BE2C (cell line): ENCODE measurements around the gene NT5E.
"Not testable (repeated sequence)": the region's sequence is repeated elsewhere in the genome, so short reads cannot be mapped to it uniquely, and the experiment has no call there.

ENCODE experiments used
- DNase-seq: peaks from one replicate; pipeline ENCODE4 v3.0.0-alpha.2; 2020
- H3K27me3 ChIP-seq: fragments of 250-450 bp; sonication (Bioruptor Pico); 2 replicates; pipeline ENCODE4 v1.5.1; 2020; ENCODE audit warnings: mild to moderate bottlenecking
- H3K36me3 ChIP-seq: fragments of 250-450 bp; sonication (Bioruptor Pico); 2 replicates; pipeline ENCODE4 v1.5.1; 2020; ENCODE audit warnings: mild to moderate bottlenecking
- H3K4me1 ChIP-seq: fragments of 250-450 bp; sonication (Bioruptor Pico); 2 replicates; pipeline ENCODE4 v1.5.1; 2020
- H3K4me3 ChIP-seq: 2 replicates; pipeline ENCODE4 v1.5.1; 2011; ENCODE audit warnings: low read depth, low read length
- H3K9me3 ChIP-seq: fragments of 250-450 bp; sonication (Bioruptor Pico); 2 replicates; pipeline ENCODE4 v1.5.1; 2020
- TF ChIP-seq, protein P1 (sequence below): IDR thresholded peaks from 2 replicates; pipeline ENCODE4 v1.5.1; 2012; ENCODE audit warnings: mild to moderate bottlenecking, low read depth, low read length

Gene NT5E

DNA sequence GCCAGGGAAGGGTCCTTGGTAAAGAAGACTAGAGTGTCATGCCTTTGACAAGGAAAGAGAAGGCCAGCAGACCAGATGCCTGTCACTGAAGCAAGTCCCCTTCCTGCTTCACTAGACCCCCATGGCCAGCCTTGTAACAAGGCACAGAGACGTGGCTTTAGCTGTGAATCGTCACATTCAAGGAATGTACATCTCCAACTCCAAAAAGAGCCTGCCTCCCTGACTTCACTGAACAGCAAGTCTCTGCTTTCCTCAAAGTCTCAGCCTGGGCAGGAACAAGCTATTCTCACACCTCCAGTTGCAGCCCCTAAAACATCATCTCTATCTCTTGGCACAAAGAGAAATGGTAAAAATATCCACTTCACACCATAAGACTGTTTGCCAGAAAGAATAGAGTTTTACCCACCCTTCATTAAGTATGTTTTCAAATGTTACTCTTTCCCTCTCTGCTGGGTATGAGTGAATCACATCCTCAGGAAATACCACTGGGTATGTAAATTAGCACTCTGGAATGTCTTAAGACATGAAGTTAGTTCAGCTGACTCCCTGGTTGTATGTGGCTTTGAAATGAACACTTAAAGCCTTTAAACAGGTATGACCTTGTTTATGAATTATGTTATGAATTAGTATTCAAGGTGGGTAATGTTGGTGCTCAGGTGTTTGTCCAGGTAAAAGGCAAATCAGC is 46.4 kb upstream of the NT5E start:
- H3K36me3 ChIP-seq = no peaks in the 10 kb centered on the region
- H3K27me3 ChIP-seq = no peaks in the 10 kb centered on the region
- H3K4me1 ChIP-seq = peaks cover 10% of the 10 kb centered on the region
- H3K4me3 ChIP-seq = no peak overlapping the region
- no peaks in the 10 kb centered on the region for H3K9me3 ChIP-seq
- TF ChIP-seq, protein P1, sequence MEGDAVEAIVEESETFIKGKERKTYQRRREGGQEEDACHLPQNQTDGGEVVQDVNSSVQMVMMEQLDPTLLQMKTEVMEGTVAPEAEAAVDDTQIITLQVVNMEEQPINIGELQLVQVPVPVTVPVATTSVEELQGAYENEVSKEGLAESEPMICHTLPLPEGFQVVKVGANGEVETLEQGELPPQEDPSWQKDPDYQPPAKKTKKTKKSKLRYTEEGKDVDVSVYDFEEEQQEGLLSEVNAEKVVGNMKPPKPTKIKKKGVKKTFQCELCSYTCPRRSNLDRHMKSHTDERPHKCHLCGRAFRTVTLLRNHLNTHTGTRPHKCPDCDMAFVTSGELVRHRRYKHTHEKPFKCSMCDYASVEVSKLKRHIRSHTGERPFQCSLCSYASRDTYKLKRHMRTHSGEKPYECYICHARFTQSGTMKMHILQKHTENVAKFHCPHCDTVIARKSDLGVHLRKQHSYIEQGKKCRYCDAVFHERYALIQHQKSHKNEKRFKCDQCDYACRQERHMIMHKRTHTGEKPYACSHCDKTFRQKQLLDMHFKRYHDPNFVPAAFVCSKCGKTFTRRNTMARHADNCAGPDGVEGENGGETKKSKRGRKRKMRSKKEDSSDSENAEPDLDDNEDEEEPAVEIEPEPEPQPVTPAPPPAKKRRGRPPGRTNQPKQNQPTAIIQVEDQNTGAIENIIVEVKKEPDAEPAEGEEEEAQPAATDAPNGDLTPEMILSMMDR = no peak
- no peak for DNase-seq

DNA sequence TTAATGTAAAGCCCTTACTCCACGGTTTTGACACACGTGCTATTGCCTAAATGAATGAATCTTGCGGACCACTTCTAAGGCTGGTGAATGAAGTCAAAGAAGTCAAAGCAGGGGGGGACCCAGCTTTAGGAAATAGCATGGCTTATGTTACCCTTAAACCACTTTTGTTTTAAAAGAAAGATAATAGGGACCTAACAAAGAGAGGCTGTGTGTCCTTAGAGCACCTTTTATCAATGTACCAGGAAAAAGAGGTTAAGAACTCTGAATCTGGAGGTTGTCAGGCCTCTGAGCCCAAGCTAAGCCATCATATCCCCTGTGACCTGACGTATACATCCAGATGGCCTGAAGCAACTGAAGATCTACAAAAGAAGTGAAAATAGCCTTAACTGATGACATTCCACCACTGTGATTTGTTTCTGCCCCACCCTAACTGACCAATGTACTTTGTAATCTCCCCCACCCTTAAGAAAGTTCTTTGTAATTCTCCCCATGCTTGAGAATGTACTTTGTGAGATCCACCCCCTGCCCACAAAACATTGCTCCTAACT is 45.8 kb upstream of the NT5E start:
- H3K36me3 ChIP-seq, H3K27me3 ChIP-seq, DNase-seq, H3K4me3 ChIP-seq, H3K9me3 ChIP-seq: not testable (repeated sequence)
- peaks cover 10% of the 10 kb centered on the region for H3K4me1 ChIP-seq

DNA sequence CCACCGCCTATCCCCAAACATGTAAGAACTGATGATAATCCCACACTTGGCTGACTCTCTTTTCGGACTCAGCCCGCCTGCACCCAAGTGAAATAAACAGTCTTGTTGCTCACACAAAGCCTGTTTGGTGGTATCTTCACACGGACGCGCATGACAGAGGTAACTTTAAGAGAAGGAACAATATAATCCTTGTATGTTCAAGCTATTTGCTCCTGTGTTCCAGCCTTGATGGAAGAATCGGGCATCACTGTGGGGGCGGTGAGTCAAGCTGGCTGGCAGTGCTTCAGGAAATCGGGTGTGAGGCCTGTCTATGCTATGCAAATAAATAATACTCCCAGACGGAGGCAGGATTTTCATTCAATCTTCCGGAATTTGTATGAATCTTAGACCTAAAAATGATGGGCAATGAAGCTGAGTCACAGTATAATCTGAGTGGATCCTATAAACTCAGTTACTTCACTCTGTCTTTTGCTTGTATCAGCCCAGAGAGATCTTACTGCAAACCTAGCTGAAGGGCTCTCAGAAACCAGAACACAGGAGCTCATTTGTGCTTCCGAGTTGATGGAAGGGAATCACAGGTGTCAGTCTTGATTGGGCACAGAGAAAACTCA is 45.2 kb upstream of the NT5E start:
- peaks cover 10% of the 10 kb centered on the region for H3K4me1 ChIP-seq
- H3K27me3 ChIP-seq = no peaks in the 10 kb centered on the region
- TF ChIP-seq, protein P1 = no peak
- H3K4me3 ChIP-seq = no peak overlapping the region
- H3K36me3 ChIP-seq = no peaks in the 10 kb centered on the region
- no peak for DNase-seq
- H3K9me3 ChIP-seq = no peaks in the 10 kb centered on the region

DNA sequence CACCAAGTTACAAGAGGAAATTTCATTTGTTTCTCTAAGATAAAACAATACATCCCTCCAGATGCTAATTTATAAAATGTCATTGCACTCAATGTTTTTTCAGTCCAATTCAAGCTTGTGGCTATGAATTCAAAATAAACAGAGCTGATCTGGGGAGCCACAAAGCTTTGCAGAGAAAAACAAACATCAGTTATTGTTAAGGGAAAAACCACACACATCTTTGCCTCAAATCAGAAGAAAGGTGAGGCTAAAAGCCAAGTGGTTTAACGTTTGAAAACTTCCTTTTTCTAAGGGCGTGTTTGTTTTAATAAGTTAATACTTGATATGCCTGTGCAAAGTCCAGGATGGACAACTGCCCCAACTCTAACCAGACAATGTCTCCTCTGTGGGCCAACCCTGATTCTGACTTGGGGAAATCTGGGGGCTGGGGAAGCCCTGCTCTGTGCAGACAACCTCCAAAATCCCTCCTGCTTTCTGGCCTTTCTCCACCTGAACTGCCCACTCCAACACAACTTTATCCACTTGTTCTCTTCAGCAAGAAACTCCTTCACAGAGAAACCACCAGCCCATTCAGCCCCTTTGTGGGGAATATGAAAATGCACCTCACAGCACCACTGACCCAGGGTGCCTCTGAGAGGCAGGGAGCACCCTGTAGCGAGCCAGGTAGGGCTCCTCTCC is 44.6 kb upstream of the NT5E start:
- Histone ChIP-seq H3K4me3 (no peak overlapping the region), H3K4me1 (peaks cover 10% of the 10 kb centered on the region), H3K27me3 (no peaks in the 10 kb centered on the region), H3K36me3 (no peaks in the 10 kb centered on the region), H3K9me3 (no peaks in the 10 kb centered on the region)
- TF ChIP-seq, protein P1 = no peak
- no peak for DNase-seq

DNA sequence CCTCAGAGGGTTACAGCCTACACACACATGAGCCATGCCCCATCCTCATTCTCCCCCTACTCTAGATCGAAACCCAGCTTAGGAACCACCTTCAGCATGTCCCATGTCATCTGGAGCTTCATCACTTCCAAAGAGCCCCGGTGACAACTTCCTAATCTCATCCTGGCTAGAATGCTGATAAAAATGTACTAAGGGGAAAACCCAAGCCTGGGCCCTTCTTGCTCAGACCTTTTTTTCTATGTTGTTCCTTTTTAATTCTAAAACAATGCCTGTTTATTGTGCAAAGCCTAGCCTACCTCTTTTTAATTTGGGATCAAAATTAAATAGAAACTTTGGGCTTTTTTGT is 44.1 kb upstream of the NT5E start:
- no peaks in the 10 kb centered on the region for H3K9me3 ChIP-seq
- no peak for DNase-seq
- TF ChIP-seq, protein P1 = no peak
- no peaks in the 10 kb centered on the region for H3K36me3 ChIP-seq
- H3K4me1 ChIP-seq = peaks cover 10% of the 10 kb centered on the region
- H3K27me3 ChIP-seq = no peaks in the 10 kb centered on the region
- H3K4me3 ChIP-seq = no peak overlapping the region

DNA sequence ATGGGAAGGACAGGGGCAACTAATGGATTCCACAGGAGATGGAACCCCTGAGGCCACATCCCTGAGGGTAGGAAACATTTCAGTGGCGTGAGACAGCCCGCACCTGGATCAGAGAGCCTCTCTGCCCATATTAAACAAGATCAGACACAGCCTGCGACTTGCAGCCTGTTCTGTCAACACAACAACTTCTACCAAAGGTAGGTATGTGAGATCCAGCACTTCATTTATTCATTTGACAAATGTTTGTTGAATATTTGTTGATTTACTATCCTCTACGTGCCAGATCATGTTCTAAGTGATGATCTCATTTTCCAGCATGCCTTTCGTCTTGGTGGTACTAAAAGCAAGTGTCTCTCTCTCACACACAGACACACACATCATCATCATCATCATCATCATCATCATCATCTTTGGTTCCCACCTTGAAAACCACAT is 43.2 kb upstream of the NT5E start:
- DNase-seq = no peak
- H3K4me3 ChIP-seq = no peak overlapping the region
- H3K36me3 ChIP-seq = no peaks in the 10 kb centered on the region
- TF ChIP-seq, protein P1 = no peak
- H3K4me1 ChIP-seq = peaks cover 8% of the 10 kb centered on the region
- no peaks in the 10 kb centered on the region for H3K27me3 ChIP-seq
- no peaks in the 10 kb centered on the region for H3K9me3 ChIP-seq
